GM12873 (cell line): ENCODE data around the gene TMPRSS3.

ENCODE experiments used
- CTCF ChIP-seq: IDR thresholded peaks from 2 replicates; pipeline ENCODE4 v1.5.1; 2012; ENCODE audit warnings: low read depth, mild to moderate bottlenecking, moderate library complexity, low read length, control low read depth; ENCODE audit not compliant: insufficient read depth; ENCODE audit errors: missing control alignments

Gene TMPRSS3

GRCh38 chr21:42365770-42366169, 30.1 kb downstream of the TMPRSS3 start:
- TF ChIP-seq CTCF = no peak

- TF ChIP-seq CTCF = no peak
Observed at GRCh38 chr21:42364304-42364865, 31.5 kb downstream of the TMPRSS3 start.

- TF ChIP-seq CTCF = no peak
Observed at GRCh38 chr21:42363312-42363711, 32.5 kb downstream of the TMPRSS3 start.

DNA sequence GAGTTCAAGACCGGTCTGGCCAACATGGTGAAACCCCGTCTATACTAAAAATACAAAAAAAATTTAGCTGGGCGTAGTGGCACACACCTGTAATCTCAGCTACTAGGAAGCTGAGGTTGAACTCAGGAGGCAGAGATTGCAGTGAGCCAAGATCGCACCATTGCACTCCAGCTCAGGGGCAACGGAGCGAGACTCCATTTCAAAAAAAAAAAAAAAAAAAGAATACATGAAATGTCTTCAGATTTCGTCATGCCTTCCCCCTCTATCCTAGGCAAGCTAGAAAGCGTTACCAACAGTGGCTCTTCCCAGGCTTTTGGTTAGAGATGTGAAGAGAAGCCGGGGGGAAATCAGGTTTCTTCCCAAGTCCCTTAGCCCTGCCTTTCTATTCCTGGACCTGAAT, 33.2 kb downstream of the TMPRSS3 start:
- TF ChIP-seq CTCF = no peak

GRCh38 chr21:42362198-42362597, 33.7 kb downstream of the TMPRSS3 start:
- no peak for TF ChIP-seq CTCF

DNA sequence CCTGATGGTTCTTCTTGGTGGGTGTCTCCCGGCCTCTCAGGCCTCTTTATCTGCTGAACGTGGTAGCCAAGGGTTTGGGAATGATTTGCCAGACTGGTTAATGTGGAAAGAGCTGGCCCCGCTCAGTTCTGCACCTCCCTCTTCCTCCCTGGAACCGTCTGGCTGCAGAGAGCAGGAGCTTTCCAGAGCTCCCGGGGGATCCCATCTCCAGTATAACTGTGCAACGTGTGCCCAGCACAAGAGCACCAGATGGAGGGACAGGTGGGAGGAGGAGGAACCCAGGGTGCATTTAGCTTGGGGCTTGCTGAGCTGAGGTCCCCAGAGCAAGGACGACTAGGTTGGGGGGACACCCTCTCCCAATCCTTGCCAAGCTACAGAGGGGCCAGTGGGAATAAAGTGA, 34.6 kb downstream of the TMPRSS3 start:
- TF ChIP-seq CTCF = no peak

- TF ChIP-seq CTCF = peak; percentile 34
Observed at GRCh38 chr21:42360317-42360716, 35.5 kb downstream of the TMPRSS3 start.
